SHP77 (cell line): ENCODE data around the gene PPM1B.
"Not testable (repeated sequence)": the region's sequence is repeated elsewhere in the genome, so short reads cannot be mapped to it uniquely, and the experiment has no call there.

Experiments used
- DNase-seq, 2 experiments: peaks; one replicate each; lab custom pipeline; 2025; lab: John Stamatoyannopoulos, UW

PPM1B gene

GRCh38 chr2:44163777-44164176 is 4.9 kb upstream of the PPM1B start:
- no peak for DNase-seq

GRCh38 chr2:44164617-44165016 is 4.1 kb upstream of the PPM1B start:
- DNase-seq: no peak

- DNase-seq: no peak
Observed at GRCh38 chr2:44166096-44166495, 2.6 kb upstream of the PPM1B start.

GRCh38 chr2:44167311-44167907 is 1.3 kb upstream of the PPM1B start:
- DNase-seq: no peak

- peak; percentile 99 for DNase-seq
Observed at GRCh38 chr2:44167908-44168680, 581 bp upstream of the PPM1B start.

GRCh38 chr2:44169155-44169898 is 652 bp downstream of the PPM1B start:
- peak in 1 of 2 experiments; percentile 25 for DNase-seq

- no peak for DNase-seq
Observed at GRCh38 chr2:44170311-44170717, 1.6 kb downstream of the PPM1B start.

- no peak for DNase-seq
Observed at GRCh38 chr2:44171018-44171417, 2.3 kb downstream of the PPM1B start.

- DNase-seq: not testable (repeated sequence)
Observed at GRCh38 chr2:44171442-44171841, 2.8 kb downstream of the PPM1B start.

- DNase-seq: no peak
Observed at GRCh38 chr2:44172576-44172975, 3.9 kb downstream of the PPM1B start.

GRCh38 chr2:44178950-44179349 is 10.3 kb downstream of the PPM1B start:
- DNase-seq: no peak

- no peak for DNase-seq
Observed at GRCh38 chr2:44181648-44182047, 13.0 kb downstream of the PPM1B start.

- DNase-seq: no peak
Observed at GRCh38 chr2:44184106-44184505, 15.4 kb downstream of the PPM1B start.

- DNase-seq: no peak
Observed at GRCh38 chr2:44186810-44187209, 18.1 kb downstream of the PPM1B start.

GRCh38 chr2:44187251-44187650 is 18.6 kb downstream of the PPM1B start:
- no peak for DNase-seq

- DNase-seq: no peak
Observed at GRCh38 chr2:44188696-44189095, 20.0 kb downstream of the PPM1B start.

GRCh38 chr2:44189104-44189503 is 20.4 kb downstream of the PPM1B start:
- DNase-seq: no peak

- no peak for DNase-seq
Observed at GRCh38 chr2:44190526-44190925, 21.9 kb downstream of the PPM1B start.

- no peak for DNase-seq
Observed at GRCh38 chr2:44191739-44192138, 23.1 kb downstream of the PPM1B start.

GRCh38 chr2:44192646-44193045 is 24.0 kb downstream of the PPM1B start:
- no peak for DNase-seq

- DNase-seq: no peak
Observed at GRCh38 chr2:44195714-44196113, 27.0 kb downstream of the PPM1B start.

- no peak for DNase-seq
Observed at GRCh38 chr2:44197816-44198215, 29.1 kb downstream of the PPM1B start.

GRCh38 chr2:44200011-44200410 is 31.3 kb downstream of the PPM1B start:
- DNase-seq: no peak
